OCI-LY1 (cell line): ENCODE data around the gene DROSHA.

Experiments used
- CTCF ChIP-seq: fragments of 200-600 bp; sonication (generic), shearing (Covaris generic); IDR thresholded peaks from 2 replicates; pipeline ENCODE4 v1.5.1; 2017; ENCODE audit warnings: mild to moderate bottlenecking, antibody characterized with exemption, low read length, moderate library complexity, mixed read lengths
- EZH2 ChIP-seq: fragments of 200-600 bp; sonication (generic), shearing (Covaris generic); IDR thresholded peaks from 2 replicates; pipeline ENCODE4 v1.8.0; 2017; ENCODE audit warnings: borderline replicate concordance, mixed run types, mild to moderate bottlenecking, antibody characterized with exemption, low read length, moderate library complexity, mixed read lengths

GRCh38 chr5:31393126-31393525 is 138.8 kb downstream of the DROSHA start:
- no peak for TF ChIP-seq CTCF
- TF ChIP-seq EZH2: no peak
